Stimulated activated CD8-positive, alpha-beta memory T cell treated with anti-CD3 and anti-CD28 coated beads, Interleukin-4, amount 100 ng/mL, for 1 hour (primary cell): ENCODE data around the gene ATP7B.

Experiments used
- DNase-seq, 2 donors: peaks; one replicate each; pipeline ENCODE4 v3.0.0-alpha.2; 2020; ENCODE audit warnings: low read depth in 2 of 2, low spot score in 1 of 2

Gene ATP7B

GRCh38 chr13:51950722-51951121 is 60.5 kb downstream of the ATP7B start:
- no peak for DNase-seq

- DNase-seq = no peak
Measured at GRCh38 chr13:51946163-51946669, 65.0 kb downstream of the ATP7B start.

- DNase-seq = no peak
Measured at GRCh38 chr13:51945149-51945548, 66.1 kb downstream of the ATP7B start.

- no peak for DNase-seq
Measured at GRCh38 chr13:51944428-51944827, 66.8 kb downstream of the ATP7B start.

GRCh38 chr13:51943721-51944120 is 67.5 kb downstream of the ATP7B start:
- no peak for DNase-seq

GRCh38 chr13:51942189-51942588 is 69.1 kb downstream of the ATP7B start:
- no peak for DNase-seq

- no peak for DNase-seq
Measured at GRCh38 chr13:51938454-51938853, 72.8 kb downstream of the ATP7B start.

GRCh38 chr13:51937320-51938290 is 73.6 kb downstream of the ATP7B start:
- DNase-seq = no peak

GRCh38 chr13:51935326-51936171 is 75.7 kb downstream of the ATP7B start:
- DNase-seq = no peak

GRCh38 chr13:51934461-51935087 is 76.7 kb downstream of the ATP7B start:
- no peak for DNase-seq

- DNase-seq = no peak
Measured at GRCh38 chr13:51933466-51934058, 77.7 kb downstream of the ATP7B start.

- no peak for DNase-seq
Measured at GRCh38 chr13:51932231-51932630, 79.0 kb downstream of the ATP7B start.

- DNase-seq = no peak
Measured at GRCh38 chr13:51931606-51932005, 79.6 kb downstream of the ATP7B start.

- no peak for DNase-seq
Measured at GRCh38 chr13:51929699-51930098, 81.6 kb downstream of the ATP7B start.

- no peak for DNase-seq
Measured at GRCh38 chr13:51928231-51928630, 83.0 kb downstream of the ATP7B start.

- DNase-seq = no peak
Measured at GRCh38 chr13:51927129-51927528, 84.1 kb downstream of the ATP7B start.

- no peak for DNase-seq
Measured at GRCh38 chr13:51926528-51926885, 84.7 kb downstream of the ATP7B start.

GRCh38 chr13:51925865-51926527 is 85.3 kb downstream of the ATP7B start:
- no peak for DNase-seq

- no peak for DNase-seq
Measured at GRCh38 chr13:51924756-51925544, 86.3 kb downstream of the ATP7B start.
